ENCODE measurements around the gene SLFNL1.

GRCh38 chr1:40985161-40985560 is 36.4 kb downstream of the SLFNL1 start:
- TF ChIP-seq HNF4G (IDR thresholded peaks at IDR 0.05) (no peak), MAX (IDR thresholded peaks at IDR 0.05) (no peak), CTCF (IDR thresholded peaks at IDR 0.05; ENCODE audit: low read depth, low read length, missing input control) (no peak), RAD21 (IDR thresholded peaks at IDR 0.05) (no peak), GABPA (IDR thresholded peaks at IDR 0.05 in 1 of 2, conservative IDR thresholded peaks at IDR 0.05 in 1 of 2) (no peak), ATF3 (IDR thresholded peaks at IDR 0.05) (no peak), TAF1 (conservative IDR thresholded peaks at IDR 0.05) (no peak), YY1 (IDR thresholded peaks at IDR 0.05) (no peak), ZBTB33 (IDR thresholded peaks at IDR 0.05) (no peak), FOXA1 (IDR thresholded peaks at IDR 0.05) (no peak), EGR1 (IDR thresholded peaks at IDR 0.05; ENCODE audit: low read depth in 2 of 2) (no peak), REST (IDR thresholded peaks at IDR 0.05) (no peak), SP1 (IDR thresholded peaks at IDR 0.05) (no peak), JUND (IDR thresholded peaks at IDR 0.05) (no peak)
